Duodenal mucosa (tissue), 2 donors: Measurements from ENCODE around the gene NVL.

Experiments
- H3K27ac ChIP-seq: one replicate; pipeline ENCODE4 v1.7.0; 2013; ENCODE audit warnings: low read depth, low read length
- H3K27me3 ChIP-seq, 2 donors: one replicate each; pipeline ENCODE4 v1.7.0; 2013; ENCODE audit warnings: low read length in 2 of 2, control low read depth in 1 of 2; ENCODE audit not compliant: insufficient read depth in 2 of 2, control insufficient read depth in 1 of 2
- H3K36me3 ChIP-seq, 2 donors: one replicate each; pipeline ENCODE4 v1.7.0; 2013; ENCODE audit warnings: low read length in 2 of 2, control low read depth in 1 of 2; ENCODE audit not compliant: insufficient read depth in 2 of 2, control insufficient read depth in 1 of 2
- H3K4me1 ChIP-seq, 2 donors: one replicate each; pipeline ENCODE4 v1.7.0; 2013; ENCODE audit warnings: low read length in 2 of 2, control low read depth in 1 of 2; ENCODE audit not compliant: insufficient read depth in 2 of 2, control insufficient read depth in 1 of 2
- H3K4me3 ChIP-seq, 2 donors: one replicate each; pipeline ENCODE4 v1.7.0; 2013; ENCODE audit warnings: low read length in 2 of 2, low read depth in 1 of 2
- H3K9ac ChIP-seq, 2 donors: one replicate each; pipeline ENCODE4 v1.7.0; 2013; ENCODE audit warnings: low read length in 2 of 2, low read depth in 1 of 2
- H3K9me3 ChIP-seq, 2 donors: one replicate each; pipeline ENCODE4 v1.7.0; 2013; ENCODE audit warnings: low read length in 2 of 2, control low read depth in 1 of 2; ENCODE audit not compliant: control insufficient read depth in 1 of 2

Gene NVL

DNA sequence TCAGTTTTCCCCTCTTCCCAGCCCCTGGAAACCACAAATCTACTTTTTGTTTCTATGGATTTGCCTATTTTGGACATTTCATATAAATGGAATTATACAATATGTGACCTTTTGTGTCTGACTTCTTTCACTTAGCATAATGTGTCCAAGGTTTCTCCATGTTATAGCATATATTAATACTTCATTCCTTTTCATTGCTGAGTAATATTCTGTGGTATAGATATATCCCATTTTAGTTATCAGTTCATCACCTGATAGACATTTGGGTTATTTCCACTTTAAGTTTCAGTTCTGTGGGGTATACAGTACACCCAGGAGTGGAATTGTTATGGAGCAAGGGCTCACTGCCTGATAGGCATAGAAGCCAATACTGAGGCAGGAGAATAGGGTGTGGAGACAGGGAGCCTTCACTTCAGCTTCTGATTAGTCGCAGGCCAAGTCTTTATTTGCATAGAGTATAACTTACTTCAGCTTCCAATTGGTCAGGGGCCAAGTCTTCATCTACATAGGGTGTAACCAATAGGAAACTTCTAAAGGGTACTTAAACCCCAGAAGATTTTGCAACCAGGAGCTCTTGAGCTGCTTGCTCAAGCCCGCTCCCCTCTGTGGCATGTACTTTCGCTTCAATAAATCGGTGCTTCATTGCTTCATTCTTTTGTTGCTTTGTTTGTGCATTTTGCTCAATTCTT, 8.3 kb upstream of the NVL start:
- no peaks in the 10 kb centered on the region for H3K36me3 ChIP-seq
- H3K4me3 ChIP-seq: no peak overlapping the region
- no peaks in the 10 kb centered on the region for H3K9me3 ChIP-seq
- peaks cover 0 to under 1% of the 10 kb centered on the region in 2 donors for H3K4me1 ChIP-seq
- H3K9ac ChIP-seq: no peak overlapping the region
- no peak overlapping the region for H3K27ac ChIP-seq
- H3K27me3 ChIP-seq: no peaks in the 10 kb centered on the region

DNA sequence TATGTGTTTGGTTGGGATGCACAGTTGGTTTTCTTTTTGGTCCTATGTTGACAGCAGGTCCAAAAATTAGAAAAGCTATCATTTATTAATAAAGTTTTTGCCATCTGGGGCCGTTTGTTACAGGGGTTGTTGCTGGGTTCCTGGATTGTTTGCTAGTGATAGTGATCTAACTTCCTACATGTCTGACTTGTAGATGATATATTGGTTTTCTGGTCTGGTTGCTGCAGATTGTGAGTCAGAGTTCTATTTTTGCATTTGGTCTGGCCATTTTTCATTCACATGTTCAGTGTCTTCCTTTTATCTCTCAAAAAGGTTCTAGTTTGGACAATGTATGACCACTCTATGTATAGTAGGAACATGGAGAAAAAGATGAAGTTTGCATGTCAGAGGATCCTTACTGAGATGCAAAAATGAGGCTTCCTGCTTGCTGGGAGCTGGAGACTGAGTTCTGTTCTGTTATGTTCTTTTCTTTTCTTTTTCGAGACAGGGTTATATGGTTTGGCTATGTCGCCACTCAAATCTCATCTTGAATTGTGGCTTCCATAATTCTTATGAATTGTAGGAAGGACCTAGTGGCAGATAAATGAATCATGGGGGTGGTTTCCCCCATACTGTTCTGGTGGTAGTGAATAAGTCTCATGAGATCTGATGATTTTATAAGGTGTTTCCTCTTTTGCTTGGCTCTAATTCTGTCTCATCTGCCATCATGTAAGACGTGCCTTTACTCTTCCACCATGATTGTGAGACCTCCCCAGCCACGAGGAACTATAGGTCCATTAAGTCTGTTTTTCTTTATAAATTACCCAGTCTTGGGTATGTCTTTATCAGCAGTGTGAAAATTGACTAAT, 4.2 kb upstream of the NVL start:
- Histone ChIP-seq H3K9me3 (no peaks in the 10 kb centered on the region), H3K27ac (no peak overlapping the region)

DNA sequence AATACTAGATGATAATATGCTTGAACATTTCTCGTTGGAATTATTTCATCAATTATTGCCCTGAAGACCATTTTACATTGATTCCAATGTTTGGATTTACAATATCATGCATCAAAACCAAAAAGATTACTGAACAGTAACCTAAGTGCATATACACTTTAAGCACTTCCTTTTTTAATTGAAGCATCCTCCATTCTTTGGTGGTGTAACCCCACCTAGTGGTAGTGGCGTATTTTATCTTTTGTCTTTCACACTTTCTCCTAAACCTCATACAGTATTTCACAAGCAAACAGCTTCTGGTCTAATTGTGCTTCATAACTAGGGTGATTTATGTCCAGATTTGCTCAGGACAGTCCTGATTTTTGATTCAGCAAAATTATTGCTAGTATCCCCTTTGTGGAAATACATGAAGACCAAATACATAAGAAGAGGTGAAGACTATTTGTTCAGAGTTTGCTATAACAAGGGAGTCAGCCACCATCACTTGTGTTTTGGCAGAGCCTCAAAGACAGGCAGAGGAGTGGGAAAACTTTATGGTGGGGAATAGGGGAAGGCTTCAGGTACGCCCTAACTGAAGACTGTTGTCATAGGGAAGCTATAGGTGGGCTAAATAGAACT, 3.4 kb upstream of the NVL start:
- no peak overlapping the region for H3K27ac ChIP-seq
- H3K4me3 ChIP-seq: no peak overlapping the region
- H3K36me3 ChIP-seq: no peaks in the 10 kb centered on the region
- no peaks in the 10 kb centered on the region for H3K27me3 ChIP-seq
- H3K4me1 ChIP-seq: peaks cover 4 to 18% of the 10 kb centered on the region in 2 donors
- no peaks in the 10 kb centered on the region for H3K9me3 ChIP-seq
- no peak overlapping the region for H3K9ac ChIP-seq

More for the DNA sequence above, 4.2 kb upstream of the NVL start:
- H3K4me3 ChIP-seq: no peak overlapping the region
- H3K27me3 ChIP-seq: no peaks in the 10 kb centered on the region
- no peak overlapping the region for H3K9ac ChIP-seq
- H3K4me1 ChIP-seq: peaks cover 0 to 11% of the 10 kb centered on the region in 2 donors
- no peaks in the 10 kb centered on the region for H3K36me3 ChIP-seq

DNA sequence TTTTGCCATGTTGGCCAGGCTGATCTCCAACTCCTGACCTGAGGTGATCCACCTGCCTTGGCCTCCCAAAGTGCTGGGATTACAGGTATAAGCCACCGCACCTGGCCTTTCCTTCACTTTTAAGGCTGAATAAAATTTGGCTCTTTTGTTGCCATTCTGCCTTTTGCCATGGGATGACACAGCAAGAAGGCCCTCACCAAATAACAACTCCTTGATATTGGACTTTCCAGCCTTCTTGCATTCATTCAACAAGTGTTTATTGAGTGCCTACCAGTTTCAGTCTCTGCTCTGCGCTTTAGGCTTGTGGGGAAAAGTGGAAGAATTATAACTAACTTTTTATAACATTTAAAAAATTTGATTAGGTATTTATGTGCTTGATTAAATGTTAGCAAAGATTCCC, 1.9 kb upstream of the NVL start:
- Histone ChIP-seq H3K36me3 (peaks cover 0 to 4% of the 10 kb centered on the region in 2 donors), H3K9ac (no peak overlapping the region), H3K27me3 (no peaks in the 10 kb centered on the region), H3K9me3 (no peaks in the 10 kb centered on the region), H3K4me1 (peaks cover 12 to 26% of the 10 kb centered on the region in 2 donors), H3K4me3 (no peak overlapping the region), H3K27ac (no peak overlapping the region)

DNA sequence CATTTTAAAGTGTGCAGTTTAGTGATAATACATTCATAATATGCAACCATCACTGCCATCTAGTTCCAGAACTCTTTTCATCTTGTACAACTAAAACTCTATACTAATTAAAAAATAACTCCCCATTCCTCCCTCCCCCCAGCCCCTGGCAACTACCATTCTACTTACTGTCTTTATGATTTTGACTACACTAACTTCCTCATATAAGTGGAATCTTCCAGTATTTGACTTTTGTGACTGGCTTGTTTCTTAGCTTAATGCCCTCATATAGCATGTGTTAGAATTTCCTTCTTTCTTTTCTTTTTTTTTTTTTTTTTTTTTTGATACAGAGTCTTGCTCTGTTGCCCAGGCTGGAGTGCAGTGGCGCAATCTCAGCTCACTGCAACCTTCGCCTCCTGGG, 1.4 kb upstream of the NVL start:
- Histone ChIP-seq H3K9ac (no peak overlapping the region), H3K9me3 (no peaks in the 10 kb centered on the region), H3K27ac (no peak overlapping the region), H3K4me3 (no peak overlapping the region), H3K36me3 (peaks cover 0 to 4% of the 10 kb centered on the region in 2 donors), H3K27me3 (no peaks in the 10 kb centered on the region), H3K4me1 (peaks cover 12 to 26% of the 10 kb centered on the region in 2 donors)

DNA sequence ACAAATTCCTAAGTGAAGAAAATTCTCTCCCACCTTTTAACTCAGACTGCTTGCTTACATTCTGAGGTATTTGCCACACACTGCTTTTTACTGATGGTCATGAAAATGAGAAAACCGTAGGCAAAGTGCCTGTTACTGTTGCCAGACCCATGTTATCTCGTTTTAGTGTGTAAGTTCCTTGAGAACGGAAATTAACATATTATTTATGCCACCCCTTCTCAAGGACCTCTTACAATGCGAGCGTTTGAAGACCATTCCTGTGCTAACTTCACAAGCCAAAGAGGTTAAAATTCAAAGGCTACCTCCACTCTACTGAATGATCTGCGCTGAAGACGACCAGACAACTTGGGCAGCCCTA, 509 bp downstream of the NVL start:
- no peaks in the 10 kb centered on the region for H3K9me3 ChIP-seq
- H3K27me3 ChIP-seq: no peaks in the 10 kb centered on the region
- peak overlapping the region; percentile 46 for H3K27ac ChIP-seq
- peaks cover 4 to 7% of the 10 kb centered on the region in 2 donors for H3K36me3 ChIP-seq
- peak overlapping the region; percentile 87 to 93 for H3K4me3 ChIP-seq
- H3K4me1 ChIP-seq: peaks cover 12 to 26% of the 10 kb centered on the region in 2 donors
- peak overlapping the region; percentile 77 to 93 for H3K9ac ChIP-seq

DNA sequence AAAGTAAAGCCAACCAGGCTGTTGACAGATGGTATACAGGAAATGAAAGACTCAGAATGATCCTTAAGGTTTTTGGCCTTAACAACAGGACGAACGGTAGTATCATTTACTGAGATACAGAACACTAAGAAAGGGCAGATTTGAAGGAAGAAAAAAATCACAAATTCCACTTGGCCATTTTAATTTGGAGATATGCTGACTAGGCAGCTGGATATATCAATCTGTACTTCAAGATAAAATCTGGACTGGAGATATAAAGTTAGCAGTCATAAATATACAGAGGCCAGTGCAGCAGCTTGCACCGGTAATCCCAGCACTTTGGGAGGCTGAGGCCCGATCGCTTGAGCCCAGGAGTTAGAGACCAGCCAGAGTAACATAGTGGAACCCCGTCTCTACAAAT, 1.3 kb downstream of the NVL start:
- H3K27ac ChIP-seq: no peak overlapping the region
- H3K4me3 ChIP-seq: peak overlapping the region in 1 of 2 donors; percentile 87
- H3K9me3 ChIP-seq: no peaks in the 10 kb centered on the region
- H3K9ac ChIP-seq: peak overlapping the region in 1 of 2 donors; percentile 24
- peaks cover 4 to 12% of the 10 kb centered on the region in 2 donors for H3K36me3 ChIP-seq
- H3K27me3 ChIP-seq: no peaks in the 10 kb centered on the region
- H3K4me1 ChIP-seq: peaks cover 12 to 26% of the 10 kb centered on the region in 2 donors

DNA sequence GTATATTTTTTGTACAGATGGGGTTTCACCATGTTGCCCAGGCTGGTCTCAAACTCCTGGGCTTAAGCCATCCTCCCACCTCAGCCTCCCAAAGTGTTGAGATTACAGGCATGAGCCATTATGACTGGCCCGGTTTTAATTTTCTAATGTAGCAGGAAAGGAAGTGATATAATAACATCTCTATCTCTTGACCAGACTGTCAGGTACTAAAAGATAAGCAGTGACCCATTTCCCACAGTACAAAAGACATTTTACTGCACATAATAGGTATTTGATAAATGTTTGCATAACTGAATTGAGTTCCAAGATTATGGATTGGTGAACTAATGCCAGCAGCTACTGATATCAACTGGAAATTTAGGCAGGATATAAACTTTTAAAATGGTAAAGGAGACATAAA, 4.0 kb downstream of the NVL start:
- Histone ChIP-seq H3K27me3 (no peaks in the 10 kb centered on the region), H3K9ac (no peak overlapping the region), H3K4me1 (peaks cover 12 to 25% of the 10 kb centered on the region in 2 donors), H3K9me3 (no peaks in the 10 kb centered on the region), H3K27ac (no peak overlapping the region), H3K36me3 (peaks cover 4 to 13% of the 10 kb centered on the region in 2 donors), H3K4me3 (no peak overlapping the region)

DNA sequence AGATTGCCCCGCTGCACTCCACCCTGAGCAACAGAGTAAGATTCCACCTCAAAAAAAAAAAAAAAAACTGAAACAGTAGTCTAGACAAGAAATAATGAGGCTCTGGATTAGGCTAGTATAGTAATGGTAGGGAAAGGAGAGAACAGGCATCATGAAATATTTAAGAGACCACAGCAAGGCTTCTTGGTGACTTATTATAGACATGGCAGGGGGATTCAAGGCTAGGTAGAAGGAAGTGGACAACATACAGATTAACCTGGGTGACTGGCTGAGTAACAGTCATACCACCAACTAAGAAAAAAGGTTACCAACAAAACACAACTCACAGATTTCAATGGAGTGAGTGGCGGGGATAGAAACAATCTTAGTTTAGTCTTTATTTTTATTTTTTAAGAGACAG, 8.3 kb downstream of the NVL start:
- Histone ChIP-seq H3K9ac (no peak overlapping the region), H3K9me3 (no peaks in the 10 kb centered on the region), H3K4me3 (no peak overlapping the region), H3K4me1 (peaks cover 0 to 3% of the 10 kb centered on the region in 2 donors), H3K27ac (no peak overlapping the region), H3K27me3 (no peaks in the 10 kb centered on the region), H3K36me3 (peaks cover 10 to 16% of the 10 kb centered on the region in 2 donors)
